ENCODE measurements around the gene RASGRP1. TPM values are rescaled to one million over a fixed set of nuclear protein-coding genes. Genes with fewer than 3 reads are reported as not detected.

Gene RASGRP1
- total RNA-seq, 1 experiment from 2014 or later, result 0.85 TPM

DNA sequence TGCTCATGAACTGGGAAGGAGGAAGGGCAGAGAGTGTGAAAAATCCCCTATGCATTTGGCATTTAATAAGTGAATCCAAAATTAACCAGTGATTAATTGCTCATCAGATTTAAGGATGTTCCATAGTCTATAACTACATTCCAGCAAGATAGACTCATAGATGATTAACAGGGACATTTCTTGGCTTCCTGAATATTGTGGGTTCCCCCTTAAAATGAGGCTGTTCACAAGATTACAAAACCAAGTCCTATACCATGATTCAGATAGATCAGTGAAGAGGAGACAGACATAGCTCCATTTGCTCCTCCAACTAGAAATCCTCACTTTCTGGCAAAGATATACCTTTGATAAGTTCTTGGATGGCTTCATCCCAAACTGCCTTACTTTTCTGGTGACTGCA is 15.4 kb downstream of the RASGRP1 start:
- H3K79me1 ChIP-seq (ENCODE audit: insufficient read depth, low read depth, low read length, poor library complexity, severe bottlenecking), result no peaks in the 10 kb centered on the region
- H4K20me1 ChIP-seq (ENCODE audit: control insufficient read depth, insufficient read depth, insufficient read length), result no peaks in the 10 kb centered on the region
- DNase-seq, result no peak
- no peaks in the 10 kb centered on the region for H3K23me2 ChIP-seq (ENCODE audit: insufficient read length, low read depth, low read length, poor library complexity, severe bottlenecking)
- H3K27me3 ChIP-seq (ENCODE audit: insufficient read depth, low read length), result no peaks in the 10 kb centered on the region
- TF ChIP-seq CTCF (conservative IDR thresholded peaks at IDR 0.05), result no peak
- no peak overlapping the region for H3T11ph ChIP-seq (ENCODE audit: low read length)
- no peak overlapping the region for H3K4me2 ChIP-seq (ENCODE audit: insufficient read depth, insufficient read length, low read length)
- Mint-ChIP-seq H3K27me3 (ENCODE audit: low read depth) (peaks cover 3% of the 10 kb centered on the region; the same call in 1 of the 2 replicates), H3K4me1 (peaks cover 19 to 23% of the 10 kb centered on the region in 2 experiments), H3K9me3 (no peaks in the 10 kb centered on the region), H3K36me3 (ENCODE audit: insufficient read depth in 1 of 3, low read depth in 3 of 3) (no peaks in the 10 kb centered on the region), H3K4me3 (no peak overlapping the region), H3K27ac (no peak overlapping the region)
- no peak overlapping the region for H3K23ac ChIP-seq (ENCODE audit: insufficient read length, low read depth, low read length)
- H3K4ac ChIP-seq (ENCODE audit: low read depth, low read length), result no peak overlapping the region
- H3K9me3 ChIP-seq (ENCODE audit: control insufficient read depth, low read depth, low read length), result no peaks in the 10 kb centered on the region
- H2BK5ac ChIP-seq (ENCODE audit: insufficient read length, low read length), result no peak overlapping the region
- H2BK20ac ChIP-seq (ENCODE audit: low read depth, low read length, poor library complexity, severe bottlenecking), result no peak overlapping the region
- H2BK15ac ChIP-seq (ENCODE audit: low read depth, low read length), result no peak overlapping the region
- H4K5ac ChIP-seq (ENCODE audit: insufficient read length, low read depth, low read length), result no peak overlapping the region
- no peak overlapping the region for H4K91ac ChIP-seq (ENCODE audit: insufficient read length, low read depth, low read length)
- no peak overlapping the region for H2AK5ac ChIP-seq (ENCODE audit: insufficient read length, low read length)
- H4K8ac ChIP-seq (replicated peaks; ENCODE audit: insufficient read length, low read depth, low read length), result no peak overlapping the region
- no peak overlapping the region for H3K9ac ChIP-seq (ENCODE audit: extremely low read depth, insufficient read length, low read length)
- no peak overlapping the region for H2BK120ac ChIP-seq (ENCODE audit: low read depth, low read length, poor library complexity, severe bottlenecking)
- H3K79me2 ChIP-seq (ENCODE audit: insufficient read depth, low read length), result no peaks in the 10 kb centered on the region
- no peak overlapping the region for H3K14ac ChIP-seq (ENCODE audit: insufficient read depth, low read length)
- H3K18ac ChIP-seq (ENCODE audit: insufficient read length, low read depth, low read length), result no peak overlapping the region
- H3K4me1 ChIP-seq (ENCODE audit: insufficient read depth, low read length), result no peaks in the 10 kb centered on the region
- no peak overlapping the region for H2BK12ac ChIP-seq (ENCODE audit: insufficient read length, low read depth, low read length)
- H2AFZ ChIP-seq (ENCODE audit: low read length), result no peak overlapping the region
- no peak overlapping the region for H3K27ac ChIP-seq (ENCODE audit: insufficient read length, low read depth, low read length)
- no peak overlapping the region for H3K56ac ChIP-seq (ENCODE audit: insufficient read length, low read depth, low read length)
